Measurements from ENCODE around the gene SPRED2. TPM values are rescaled to one million over a fixed set of nuclear protein-coding genes. Genes with fewer than 3 reads are reported as not detected.
"Not testable (repeated sequence)": the region's sequence is repeated elsewhere in the genome, so short reads cannot be mapped to it uniquely, and the experiment has no call there.

Gene SPRED2
- total RNA-seq, 1 donor from 2014 or later, result 43.9 TPM

GRCh38 chr2:65319674-65320041, 112.7 kb downstream of the SPRED2 start:
- Histone ChIP-seq H3K27ac (no peak overlapping the region), H3K36me3 (peaks cover 22% of the 10 kb centered on the region), H3K4me1 (no peaks in the 10 kb centered on the region), H3K4me3 (no peak overlapping the region), H3K9me3 (no peaks in the 10 kb centered on the region), H3K27me3 (ENCODE audit: low read depth) (no peaks in the 10 kb centered on the region)
- intact Hi-C loops (cut with DNase I), result no loop called here
- DNase-seq (no peak), ATAC-seq (no peak)
- no peak for TF ChIP-seq CTCF (IDR thresholded peaks at IDR 0.05)

DNA sequence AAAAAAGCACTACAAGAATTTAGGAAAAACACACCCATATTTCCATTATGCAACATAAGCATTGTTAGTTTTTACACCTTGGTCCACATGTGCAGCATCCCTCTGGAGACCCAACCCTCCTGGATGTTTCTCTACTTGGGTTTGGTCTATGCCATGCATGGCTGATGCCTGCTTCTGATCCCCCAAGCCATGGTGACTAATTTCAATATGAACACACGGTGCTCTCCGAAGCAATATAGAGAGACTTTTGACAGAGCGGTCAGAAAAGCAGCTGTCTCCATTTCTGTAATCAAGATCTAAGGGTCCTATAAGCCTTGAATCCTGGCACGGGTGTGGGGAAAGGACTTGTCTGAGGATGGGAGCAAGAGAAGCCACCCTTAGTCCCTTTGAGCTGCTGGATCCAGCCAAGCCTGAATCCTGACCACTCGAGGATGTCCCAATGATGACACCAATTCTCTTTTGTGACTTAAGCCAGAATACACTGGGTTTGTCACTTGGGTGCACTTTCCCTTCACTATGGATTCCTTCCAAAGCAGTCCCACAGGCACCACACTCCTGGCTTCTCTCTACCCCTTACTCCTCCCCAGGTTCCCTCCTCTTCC, 113.2 kb downstream of the SPRED2 start:
- TF ChIP-seq CTCF (IDR thresholded peaks at IDR 0.05), result no peak
- Histone ChIP-seq H3K36me3 (peaks cover 27% of the 10 kb centered on the region), H3K4me1 (no peaks in the 10 kb centered on the region), H3K27me3 (ENCODE audit: low read depth) (no peaks in the 10 kb centered on the region), H3K27ac (no peak overlapping the region), H3K4me3 (no peak overlapping the region), H3K9me3 (no peaks in the 10 kb centered on the region)
- intact Hi-C loops (cut with DNase I), result no loop called here
- DNase-seq (no peak), ATAC-seq (no peak)

GRCh38 chr2:65317841-65318240, 114.6 kb downstream of the SPRED2 start:
- DNase-seq (no peak), ATAC-seq (no peak)
- intact Hi-C loops (cut with DNase I), result no loop called here
- H3K27ac ChIP-seq, result no peak overlapping the region
- no peaks in the 10 kb centered on the region for H3K9me3 ChIP-seq
- H3K36me3 ChIP-seq, result peaks cover 40% of the 10 kb centered on the region
- no peak overlapping the region for H3K4me3 ChIP-seq
- TF ChIP-seq CTCF (IDR thresholded peaks at IDR 0.05), result no peak
- no peaks in the 10 kb centered on the region for H3K27me3 ChIP-seq (ENCODE audit: low read depth)
- H3K4me1 ChIP-seq, result no peaks in the 10 kb centered on the region

- H3K9me3 ChIP-seq; ATAC-seq; H3K27ac ChIP-seq; H3K4me3 ChIP-seq; H3K4me1 ChIP-seq; H3K27me3 ChIP-seq (ENCODE audit: low read depth); intact Hi-C loops (cut with DNase I); DNase-seq: not testable (repeated sequence)
- H3K36me3 ChIP-seq, result peaks cover 45% of the 10 kb centered on the region
These were observed 115.0 kb downstream of the SPRED2 start for GRCh38 chr2:65317351-65317750.

- DNase-seq (peak; percentile 58), ATAC-seq (peak; percentile 63 to 77)
- no peaks in the 10 kb centered on the region for H3K4me1 ChIP-seq
- intact Hi-C loops (cut with DNase I), result no loop called here
- H3K9me3 ChIP-seq, result no peaks in the 10 kb centered on the region
- peaks cover 49% of the 10 kb centered on the region for H3K36me3 ChIP-seq
- no peak overlapping the region for H3K4me3 ChIP-seq
- H3K27me3 ChIP-seq (ENCODE audit: low read depth), result no peaks in the 10 kb centered on the region
- TF ChIP-seq CTCF (IDR thresholded peaks at IDR 0.05), result no peak
- H3K27ac ChIP-seq, result peak overlapping the region; percentile 62
These were observed 116.3 kb downstream of the SPRED2 start for GRCh38 chr2:65316072-65316471.

DNA sequence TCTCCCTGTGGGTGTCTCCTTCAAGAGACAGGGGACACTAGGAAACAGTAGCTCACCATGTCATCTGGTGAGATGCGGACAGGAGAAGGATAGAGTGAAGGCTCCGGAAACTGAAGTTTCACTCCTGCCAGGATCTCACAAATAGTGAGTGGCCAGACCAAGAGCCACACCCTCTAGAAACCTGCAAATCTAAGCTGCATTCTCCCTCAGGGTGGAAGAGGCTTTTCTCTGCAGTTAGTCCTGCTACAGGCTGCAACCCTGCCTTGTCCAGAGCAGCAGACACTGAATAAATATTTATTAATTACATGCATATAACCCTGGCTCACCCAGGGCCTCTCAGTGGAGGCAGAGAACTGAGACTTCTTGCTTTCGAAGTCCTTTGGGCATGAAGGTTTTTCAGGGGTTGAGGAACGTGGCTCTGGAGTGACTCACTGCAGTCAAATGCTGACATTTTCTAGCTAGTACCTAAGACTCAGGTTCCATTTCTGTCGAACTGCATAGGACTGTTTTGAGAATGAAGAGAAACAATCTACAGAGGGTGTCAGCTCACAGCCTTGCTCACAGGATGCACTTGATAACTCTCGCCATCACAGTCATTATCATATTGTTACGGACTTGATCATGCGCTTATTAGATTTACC, 117.5 kb downstream of the SPRED2 start:
- peaks cover 49% of the 10 kb centered on the region for H3K36me3 ChIP-seq
- intact Hi-C loops (cut with DNase I), result no loop called here

More for the DNA sequence above, 117.5 kb downstream of the SPRED2 start:
- no peak overlapping the region for H3K27ac ChIP-seq
- H3K4me1 ChIP-seq, result peaks cover 2% of the 10 kb centered on the region
- H3K9me3 ChIP-seq, result no peaks in the 10 kb centered on the region
- no peaks in the 10 kb centered on the region for H3K27me3 ChIP-seq (ENCODE audit: low read depth)
- no peak for ATAC-seq
- no peak for TF ChIP-seq CTCF (IDR thresholded peaks at IDR 0.05)
- H3K4me3 ChIP-seq, result no peak overlapping the region
- no peak for DNase-seq
